Measurements from ENCODE around the gene SLC26A6.

DNA sequence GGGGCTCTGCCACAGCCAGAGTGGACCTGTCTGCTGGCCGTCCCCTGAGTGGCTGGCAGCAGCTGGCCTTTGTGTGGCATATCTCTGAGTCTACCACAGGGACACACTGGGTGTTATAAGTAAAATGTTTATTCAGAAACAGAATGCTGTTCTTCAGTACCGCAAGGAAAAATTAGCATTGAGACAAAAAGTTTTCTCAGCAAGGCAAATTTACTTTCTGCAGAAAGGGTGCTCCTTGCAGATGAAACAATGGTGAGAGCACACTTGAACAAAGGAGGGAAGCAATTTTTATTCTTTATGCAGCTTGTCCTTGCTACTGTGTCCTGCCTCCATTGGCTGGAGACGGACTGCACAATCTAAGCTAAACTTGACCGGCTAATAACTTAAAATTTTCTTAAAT lies 17.7 kb downstream of the SLC26A6 start:
- no peak for TF ChIP-seq POLR2A (IDR thresholded peaks at IDR 0.05; ENCODE audit: low read length)
- TF ChIP-seq GATA1 (IDR thresholded peaks at IDR 0.05; ENCODE audit: low read depth, low read length): no peak

Data from erythroblast (primary cell).